ENCODE measurements around the gene KLHL34. TPM values are rescaled to one million over a fixed set of nuclear protein-coding genes. Genes with fewer than 3 reads are reported as not detected.

The KLHL34 gene
- total RNA-seq, 2 donors from 2014 or later, result 0.79 to 0.94 TPM

DNA sequence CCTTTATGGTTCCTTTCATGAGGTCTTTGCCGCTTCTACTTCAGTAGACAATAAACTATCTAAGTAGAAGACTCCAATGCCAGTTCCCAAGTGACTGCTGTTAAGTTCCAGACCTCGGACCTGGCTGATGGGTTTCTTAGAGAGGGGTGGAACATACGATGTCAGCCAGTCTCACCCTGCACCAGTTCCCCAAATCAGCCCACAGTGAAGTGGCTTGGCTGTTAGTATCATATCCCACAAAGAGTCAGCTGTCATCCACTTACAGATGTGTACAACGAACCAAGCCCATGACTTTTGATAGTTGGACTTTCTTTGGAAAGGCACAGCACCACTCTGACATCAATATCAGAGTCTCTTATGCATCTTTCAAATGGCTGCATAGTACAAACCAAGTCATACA, 8.1 kb upstream of the KLHL34 start:
- H3K4me3 Mint-ChIP-seq, result no peak overlapping the region
- no peak for ATAC-seq (replicated peaks in 1 of 2)
- peaks cover 0 to 2% of the 10 kb centered on the region in 2 donors for H3K9me3 Mint-ChIP-seq
- H3K4me1 Mint-ChIP-seq (ENCODE audit: low read depth), result no peaks in the 10 kb centered on the region
- H3K27ac Mint-ChIP-seq, result no peak overlapping the region
- no peak for DNase-seq
- no peaks in the 10 kb centered on the region for H3K36me3 Mint-ChIP-seq (ENCODE audit: insufficient read depth in 2 of 2)
- peaks cover 25% of the 10 kb centered on the region for H3K27me3 Mint-ChIP-seq (ENCODE audit: low read depth)

DNA sequence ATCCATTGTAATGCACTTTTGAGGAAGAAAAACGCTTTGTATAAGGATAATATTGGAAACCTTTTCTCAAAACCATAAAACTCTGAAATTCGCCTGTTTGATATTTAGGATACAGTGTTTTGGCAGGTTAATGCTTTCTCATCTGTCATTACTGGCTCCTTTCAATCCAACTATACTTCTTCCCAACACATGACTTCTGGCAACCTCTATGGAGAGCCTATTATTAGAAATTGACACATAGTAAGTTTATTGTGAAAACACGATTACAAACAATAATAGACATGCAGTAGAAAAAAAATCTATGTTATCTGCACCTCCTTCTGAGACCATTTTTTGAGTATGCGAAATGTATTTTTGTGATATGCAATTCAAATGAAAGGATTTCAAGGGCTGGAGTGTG, 4.6 kb upstream of the KLHL34 start:
- H3K27ac Mint-ChIP-seq, result no peak overlapping the region
- no peaks in the 10 kb centered on the region for H3K36me3 Mint-ChIP-seq (ENCODE audit: insufficient read depth in 2 of 2)
- H3K4me1 Mint-ChIP-seq (ENCODE audit: low read depth), result no peaks in the 10 kb centered on the region
- ATAC-seq (replicated peaks in 1 of 2) (no peak), DNase-seq (no peak)
- peaks cover 0 to 2% of the 10 kb centered on the region in 2 donors for H3K9me3 Mint-ChIP-seq
- no peak overlapping the region for H3K4me3 Mint-ChIP-seq
- peaks cover 25% of the 10 kb centered on the region for H3K27me3 Mint-ChIP-seq (ENCODE audit: low read depth)

DNA sequence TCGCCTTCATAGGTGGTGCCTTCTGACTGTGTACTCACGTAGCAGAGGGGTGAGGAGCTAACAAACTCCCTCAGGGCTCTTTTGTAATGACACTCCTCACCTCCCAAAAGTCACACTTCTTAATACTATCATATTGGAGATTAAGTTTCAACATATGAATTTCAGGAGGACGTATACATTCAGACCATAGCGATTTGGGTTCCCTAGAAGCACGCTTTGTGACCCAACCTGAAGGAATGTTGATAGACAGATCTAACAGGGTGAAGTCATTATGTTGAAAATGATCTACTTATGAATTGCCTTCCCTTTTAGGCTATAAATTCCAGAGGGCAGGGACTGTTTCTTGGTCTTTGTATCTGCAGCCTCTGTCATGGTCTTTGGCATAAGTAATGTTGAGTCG, 3.2 kb upstream of the KLHL34 start:
- Mint-ChIP-seq H3K9me3 (no peaks in the 10 kb centered on the region), H3K36me3 (ENCODE audit: insufficient read depth in 2 of 2) (peaks cover 0 to 1% of the 10 kb centered on the region in 2 donors), H3K27ac (no peak overlapping the region), H3K4me3 (no peak overlapping the region), H3K4me1 (ENCODE audit: low read depth) (no peaks in the 10 kb centered on the region), H3K27me3 (ENCODE audit: low read depth) (peaks cover 19% of the 10 kb centered on the region)
- DNase-seq (no peak), ATAC-seq (replicated peaks in 1 of 2) (no peak)

DNA sequence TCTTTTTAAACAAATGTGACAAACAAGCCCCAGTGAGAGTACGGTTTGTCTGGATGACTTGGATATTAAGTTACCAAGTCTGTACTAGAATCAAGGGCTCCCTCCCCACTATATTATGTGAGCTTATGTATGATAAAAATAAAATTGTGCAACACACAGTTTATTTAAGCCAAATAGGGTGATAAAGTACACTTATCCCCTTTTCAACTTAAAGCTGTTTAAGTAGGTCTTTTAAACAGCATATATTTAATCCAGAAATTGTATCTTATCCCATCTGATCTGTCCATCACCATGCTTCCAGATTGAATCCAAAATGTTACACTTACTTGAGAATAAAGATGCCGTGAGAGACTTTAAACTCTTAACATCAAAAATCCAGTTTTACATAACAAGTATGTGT, 2.0 kb upstream of the KLHL34 start:
- ATAC-seq (replicated peaks in 1 of 2) (no peak), DNase-seq (no peak)
- no peak overlapping the region for H3K27ac Mint-ChIP-seq
- H3K36me3 Mint-ChIP-seq (ENCODE audit: insufficient read depth in 2 of 2), result peaks cover 0 to 1% of the 10 kb centered on the region in 2 donors
- H3K4me1 Mint-ChIP-seq (ENCODE audit: low read depth), result no peaks in the 10 kb centered on the region
- H3K4me3 Mint-ChIP-seq, result no peak overlapping the region
- H3K9me3 Mint-ChIP-seq, result no peaks in the 10 kb centered on the region
- peaks cover 14% of the 10 kb centered on the region for H3K27me3 Mint-ChIP-seq (ENCODE audit: low read depth)

DNA sequence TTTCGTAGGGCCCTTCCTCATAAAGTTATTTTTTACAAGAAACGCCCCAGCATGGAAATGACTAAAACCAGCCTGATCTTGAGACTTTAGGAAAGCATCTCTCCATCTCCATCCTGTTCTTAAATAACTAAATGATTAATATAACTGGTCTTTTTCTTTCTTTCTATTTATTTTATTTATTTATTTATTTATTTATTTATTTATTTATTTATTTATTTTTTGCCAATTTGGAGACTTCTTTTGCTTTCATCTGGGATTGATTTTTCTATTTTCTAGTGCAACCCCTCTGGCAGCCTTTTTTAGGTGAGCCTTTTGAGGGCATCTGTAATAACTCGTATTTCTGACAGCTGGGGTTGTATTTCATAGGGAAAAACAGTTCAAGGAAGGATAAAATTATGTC, 1.2 kb upstream of the KLHL34 start:
- DNase-seq, result no peak
- Mint-ChIP-seq H3K27me3 (ENCODE audit: low read depth) (peaks cover 9% of the 10 kb centered on the region), H3K36me3 (ENCODE audit: insufficient read depth in 2 of 2) (peaks cover 0 to 1% of the 10 kb centered on the region in 2 donors), H3K4me1 (ENCODE audit: low read depth) (no peaks in the 10 kb centered on the region), H3K4me3 (peak overlapping the region; percentile 54 to 56), H3K27ac (no peak overlapping the region), H3K9me3 (no peaks in the 10 kb centered on the region)
- ATAC-seq (replicated peaks in 1 of 2), result no peak

DNA sequence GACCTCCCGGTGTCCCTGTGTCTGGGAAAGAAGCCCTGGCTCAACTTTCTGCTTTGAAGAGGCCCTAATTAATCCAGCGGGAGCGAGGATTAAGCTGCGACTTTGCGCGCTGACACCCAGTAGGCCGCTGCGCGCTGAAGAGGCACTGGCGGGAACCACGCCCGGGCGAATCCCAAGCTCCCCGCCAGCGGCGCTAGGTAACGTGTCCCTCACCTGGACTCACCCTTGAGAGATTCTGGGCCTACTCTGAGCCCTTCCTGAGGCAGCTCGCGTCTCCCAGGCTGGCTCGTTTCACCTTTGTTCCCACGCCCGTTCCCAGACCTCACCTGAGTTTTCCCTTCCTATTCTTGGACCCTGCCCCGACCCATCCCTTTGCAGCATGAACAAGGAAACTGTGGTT, 616 bp upstream of the KLHL34 start:
- ATAC-seq (replicated peaks in 1 of 2) (peak; percentile 42 to 53), DNase-seq (peak in 1 of 2 donors; percentile 4)
- H3K9me3 Mint-ChIP-seq, result no peaks in the 10 kb centered on the region
- no peaks in the 10 kb centered on the region for H3K4me1 Mint-ChIP-seq (ENCODE audit: low read depth)
- H3K27me3 Mint-ChIP-seq (ENCODE audit: low read depth), result peaks cover 9% of the 10 kb centered on the region
- H3K36me3 Mint-ChIP-seq (ENCODE audit: insufficient read depth in 2 of 2), result peaks cover 0 to 1% of the 10 kb centered on the region in 2 donors
- H3K27ac Mint-ChIP-seq, result no peak overlapping the region
- peak overlapping the region; percentile 54 to 56 for H3K4me3 Mint-ChIP-seq

DNA sequence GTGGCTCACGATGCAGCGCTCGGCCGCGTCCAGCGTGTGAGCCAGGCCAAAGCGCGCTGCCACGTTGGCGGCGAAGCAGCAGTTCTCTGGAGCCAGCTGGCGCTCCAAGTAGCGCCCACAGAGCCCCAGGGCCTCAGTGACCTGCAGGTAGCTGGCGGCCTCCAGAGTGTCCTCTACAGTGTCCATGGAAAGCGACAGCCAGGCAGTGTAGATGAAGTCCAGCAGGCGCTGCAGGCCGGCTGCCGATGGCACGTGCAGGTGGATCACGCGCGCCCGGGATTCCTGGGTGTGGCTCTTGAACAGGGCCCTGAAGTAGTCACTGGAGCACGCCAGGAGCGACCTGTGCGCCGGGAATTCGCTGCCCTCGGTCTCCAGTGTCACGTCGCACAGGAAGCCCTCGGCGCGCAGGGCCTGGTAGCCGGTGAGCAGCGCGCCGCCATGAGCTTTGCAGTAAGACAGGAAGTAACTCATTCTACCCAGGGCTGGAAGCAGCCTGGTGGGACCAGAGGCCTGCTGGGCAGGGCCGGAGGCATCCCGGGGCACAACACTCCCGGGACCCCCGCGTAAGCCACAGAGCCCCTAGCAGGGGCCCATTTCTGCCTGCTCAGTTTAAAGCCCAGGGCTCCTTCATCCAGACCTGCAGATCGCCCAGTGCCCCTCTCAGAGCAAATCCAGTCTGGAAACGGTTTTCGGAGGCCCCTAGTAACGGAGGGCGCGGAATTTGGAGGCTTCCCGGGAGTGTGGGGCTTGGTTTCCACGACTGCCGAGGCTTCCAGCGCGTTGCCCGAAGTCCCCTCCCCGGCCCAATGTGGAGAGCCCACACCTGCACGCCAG, 595 bp downstream of the KLHL34 start:
- Mint-ChIP-seq H3K9me3 (no peaks in the 10 kb centered on the region), H3K36me3 (ENCODE audit: insufficient read depth in 2 of 2) (peaks cover 0 to 1% of the 10 kb centered on the region in 2 donors), H3K27me3 (ENCODE audit: low read depth) (peaks cover 9% of the 10 kb centered on the region), H3K4me3 (peak overlapping the region; percentile 61 to 72), H3K4me1 (ENCODE audit: low read depth) (no peaks in the 10 kb centered on the region), H3K27ac (no peak overlapping the region)
- DNase-seq (peak in 1 of 2 donors; percentile 8), ATAC-seq (replicated peaks in 1 of 2) (peak; percentile 41)

DNA sequence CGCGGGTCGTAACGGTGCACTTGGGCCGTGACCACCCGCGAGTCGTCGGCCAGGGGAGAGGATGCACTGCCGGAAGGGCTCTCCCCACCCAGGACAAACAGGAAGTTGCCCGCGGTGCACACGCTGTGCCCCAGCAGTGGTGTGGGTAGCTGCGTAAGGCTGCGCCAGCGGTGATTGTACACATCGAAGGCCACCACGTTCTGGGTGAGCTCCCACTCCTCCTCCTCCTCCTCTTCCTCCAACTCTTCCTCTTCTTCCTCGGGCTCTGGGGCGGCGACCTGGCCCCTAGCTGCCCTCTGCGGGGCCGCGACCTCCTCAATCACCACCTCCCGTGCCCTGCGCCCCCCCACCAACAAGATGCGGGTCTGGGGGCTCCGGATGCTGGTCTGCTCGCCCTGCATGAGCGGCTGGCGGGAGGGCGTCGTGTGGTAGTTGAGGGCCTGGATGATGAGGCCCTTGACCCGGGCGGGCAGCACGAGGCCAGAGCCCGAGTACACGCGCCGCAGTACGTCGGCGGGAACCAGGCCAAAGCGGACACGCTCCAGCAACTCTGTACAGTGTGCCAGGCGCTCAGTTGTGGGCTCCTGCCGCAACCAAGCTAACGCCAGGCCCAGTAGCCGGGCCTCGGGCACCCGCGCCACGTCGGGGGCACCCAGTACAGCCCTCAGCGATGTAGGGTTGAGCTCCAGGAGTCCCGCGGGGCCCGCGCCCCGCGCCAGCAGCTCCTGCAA, 1.4 kb downstream of the KLHL34 start:
- Mint-ChIP-seq H3K36me3 (ENCODE audit: insufficient read depth in 2 of 2) (peaks cover 0 to 1% of the 10 kb centered on the region in 2 donors), H3K27ac (no peak overlapping the region), H3K27me3 (ENCODE audit: low read depth) (peaks cover 3% of the 10 kb centered on the region), H3K4me3 (peak overlapping the region in 1 of 2 donors; percentile 37), H3K9me3 (no peaks in the 10 kb centered on the region), H3K4me1 (ENCODE audit: low read depth) (no peaks in the 10 kb centered on the region)
- ATAC-seq (replicated peaks in 1 of 2) (peak in 1 of 2 donors; percentile 23), DNase-seq (no peak)

DNA sequence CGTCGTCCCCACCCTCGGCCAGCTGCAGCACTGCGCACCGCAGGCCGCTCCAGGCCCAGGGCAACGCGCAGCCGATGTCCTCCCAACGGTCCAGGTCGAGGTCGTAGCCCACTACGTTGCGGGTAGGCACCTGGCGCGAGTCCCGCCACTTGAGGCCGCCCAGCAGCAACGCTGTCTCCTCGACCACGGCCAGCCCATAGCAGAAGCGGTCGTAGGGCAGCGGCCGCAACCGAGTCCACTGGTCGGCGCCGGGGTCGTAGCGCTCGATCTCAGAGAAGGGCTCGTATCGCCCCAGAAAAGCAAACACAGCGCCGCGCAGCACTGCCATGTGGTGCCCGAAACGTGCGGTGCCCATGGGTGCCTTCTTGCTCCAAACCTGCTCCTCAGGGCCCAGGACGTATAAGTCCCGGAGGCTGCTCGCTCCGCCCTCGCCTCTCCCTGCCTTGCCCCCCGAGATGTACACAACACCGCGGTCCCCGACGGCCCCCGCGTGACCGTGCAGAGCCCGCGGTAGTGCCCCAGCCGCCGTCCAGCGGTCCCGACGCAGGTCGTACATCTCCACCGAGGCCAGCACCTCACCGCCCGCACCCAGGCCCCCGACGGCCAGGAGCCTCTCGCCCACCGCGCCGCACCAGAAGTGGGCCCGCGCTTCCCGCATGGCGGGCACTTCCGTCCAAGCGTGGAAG, 2.1 kb downstream of the KLHL34 start:
- no peaks in the 10 kb centered on the region for H3K27me3 Mint-ChIP-seq (ENCODE audit: low read depth)
- H3K27ac Mint-ChIP-seq, result no peak overlapping the region
- no peaks in the 10 kb centered on the region for H3K4me1 Mint-ChIP-seq (ENCODE audit: low read depth)
- ATAC-seq (replicated peaks in 1 of 2), result no peak
- no peak for DNase-seq
- H3K4me3 Mint-ChIP-seq, result no peak overlapping the region
- no peaks in the 10 kb centered on the region for H3K9me3 Mint-ChIP-seq
- peaks cover 0 to 1% of the 10 kb centered on the region in 2 donors for H3K36me3 Mint-ChIP-seq (ENCODE audit: insufficient read depth in 2 of 2)

DNA sequence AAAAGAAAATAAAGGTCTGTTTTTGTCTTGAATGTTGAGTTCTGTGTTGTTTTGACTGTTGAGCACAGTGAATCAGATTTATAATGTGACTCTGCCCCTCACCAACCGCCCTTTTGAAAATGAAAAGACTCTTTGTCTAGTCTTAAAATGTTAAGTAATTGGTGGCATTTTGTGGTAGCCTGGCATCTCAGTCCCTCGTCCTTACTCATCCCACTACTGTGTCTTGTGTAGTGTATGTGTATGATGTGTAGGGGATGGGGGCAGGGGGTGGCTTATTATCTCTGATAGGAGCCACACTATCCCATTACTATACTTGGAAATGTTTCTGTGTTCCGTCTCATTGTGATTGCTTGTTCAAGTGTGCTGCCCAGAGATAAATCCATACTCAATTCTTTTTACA, 12.2 kb downstream of the KLHL34 start:
- peaks cover 0 to 1% of the 10 kb centered on the region in 2 donors for H3K9me3 Mint-ChIP-seq
- ATAC-seq (replicated peaks in 1 of 2), result no peak
- H3K4me3 Mint-ChIP-seq, result no peak overlapping the region
- DNase-seq, result no peak
- no peaks in the 10 kb centered on the region for H3K27me3 Mint-ChIP-seq (ENCODE audit: low read depth)
- H3K4me1 Mint-ChIP-seq (ENCODE audit: low read depth), result no peaks in the 10 kb centered on the region
- H3K36me3 Mint-ChIP-seq (ENCODE audit: insufficient read depth in 2 of 2), result peaks cover 0 to 7% of the 10 kb centered on the region in 2 donors
- no peak overlapping the region for H3K27ac Mint-ChIP-seq

DNA sequence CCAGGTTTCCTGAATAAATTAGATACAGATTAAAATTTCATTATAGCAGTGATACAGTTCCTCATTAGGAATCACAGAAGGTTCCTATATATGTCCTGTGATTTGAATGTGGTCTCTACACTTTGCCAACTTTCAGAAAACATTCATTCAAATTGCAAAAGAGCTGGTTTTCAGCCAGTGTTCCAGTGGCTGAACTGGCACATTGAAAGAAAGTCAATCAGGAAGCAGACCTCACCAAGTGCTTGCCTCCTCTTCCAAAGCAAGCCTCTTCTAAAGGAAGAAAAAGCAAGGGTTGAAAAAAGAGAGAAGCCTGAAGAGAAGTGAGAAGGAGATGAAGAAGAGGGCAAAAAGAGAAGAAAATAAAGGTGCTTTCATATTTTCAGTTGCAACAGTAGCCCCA, 12.7 kb downstream of the KLHL34 start:
- H3K4me1 Mint-ChIP-seq (ENCODE audit: low read depth), result no peaks in the 10 kb centered on the region
- no peaks in the 10 kb centered on the region for H3K27me3 Mint-ChIP-seq (ENCODE audit: low read depth)
- DNase-seq (no peak), ATAC-seq (replicated peaks in 1 of 2) (no peak)
- H3K4me3 Mint-ChIP-seq, result no peak overlapping the region
- H3K9me3 Mint-ChIP-seq, result peaks cover 0 to 1% of the 10 kb centered on the region in 2 donors
- no peak overlapping the region for H3K27ac Mint-ChIP-seq
- H3K36me3 Mint-ChIP-seq (ENCODE audit: insufficient read depth in 2 of 2), result peaks cover 0 to 7% of the 10 kb centered on the region in 2 donors

DNA sequence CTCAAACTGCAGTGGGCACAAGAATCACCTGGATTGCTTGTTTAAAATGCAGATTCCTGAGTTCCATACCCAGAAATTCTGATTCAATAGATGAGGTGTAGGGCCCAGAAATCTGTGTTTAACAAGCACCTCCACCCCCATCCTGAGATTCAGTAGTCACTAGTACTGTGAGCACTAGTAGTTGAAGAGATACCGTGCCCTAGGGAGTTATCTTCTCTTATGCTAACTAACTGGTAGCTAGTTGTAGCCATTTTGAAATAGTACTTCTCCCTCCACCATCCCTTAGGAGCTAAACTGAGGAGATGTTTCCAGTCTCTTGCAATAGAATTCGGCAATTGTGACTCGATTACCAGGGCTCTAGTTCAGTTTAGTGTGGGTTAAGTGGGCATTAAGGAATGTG, 18.4 kb downstream of the KLHL34 start:
- no peaks in the 10 kb centered on the region for H3K4me1 Mint-ChIP-seq (ENCODE audit: low read depth)
- no peak for ATAC-seq (replicated peaks in 1 of 2)
- H3K36me3 Mint-ChIP-seq (ENCODE audit: insufficient read depth in 2 of 2), result no peaks in the 10 kb centered on the region
- no peak overlapping the region for H3K4me3 Mint-ChIP-seq
- no peak overlapping the region for H3K27ac Mint-ChIP-seq
- no peak for DNase-seq
- no peaks in the 10 kb centered on the region for H3K9me3 Mint-ChIP-seq
- H3K27me3 Mint-ChIP-seq (ENCODE audit: low read depth), result no peaks in the 10 kb centered on the region

DNA sequence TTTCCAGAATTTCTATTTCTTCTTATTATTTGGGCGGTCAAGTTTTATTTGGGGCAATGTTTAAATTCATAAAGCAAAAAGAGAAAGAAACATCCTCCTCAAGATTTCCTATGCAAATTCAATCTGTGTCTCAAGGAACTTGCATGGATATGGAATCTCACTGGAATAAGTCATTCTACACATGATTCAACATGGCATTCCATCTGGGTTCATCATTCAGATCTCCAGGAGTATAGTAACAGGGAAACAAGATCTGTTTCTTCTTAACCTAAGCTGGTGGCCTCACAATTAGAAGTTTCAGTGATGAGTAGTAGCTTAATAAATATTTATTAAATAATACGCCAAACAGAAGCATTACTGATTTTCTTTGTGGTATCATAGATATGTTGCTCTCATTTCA, 19.8 kb downstream of the KLHL34 start:
- Mint-ChIP-seq H3K27ac (no peak overlapping the region), H3K9me3 (no peaks in the 10 kb centered on the region), H3K36me3 (ENCODE audit: insufficient read depth in 2 of 2) (no peaks in the 10 kb centered on the region), H3K27me3 (ENCODE audit: low read depth) (no peaks in the 10 kb centered on the region), H3K4me1 (ENCODE audit: low read depth) (no peaks in the 10 kb centered on the region), H3K4me3 (no peak overlapping the region)
- no peak for ATAC-seq (replicated peaks in 1 of 2)
- DNase-seq, result no peak

Measured in activated T-cell treated with anti-CD3 and anti-CD28 coated beads, Interleukin-2, amount 50 U/mL, for 72 hours (primary cell).